ENCODE results near the gene METRN. TPM values are rescaled to one million over a fixed set of nuclear protein-coding genes. Genes with fewer than 3 reads are reported as not detected.

Gene METRN
- polyA plus RNA-seq, 1 of the 3 experiments (the other 2 are of a cell fraction): 59.7 TPM

GRCh38 chr16:692356-693108 is 22.4 kb upstream of the METRN start:
- Histone ChIP-seq H3K9me2 (no peaks in the 10 kb centered on the region), H3K36me3 (replicated peaks in 1 of 2; ENCODE audit: control insufficient read depth in 1 of 2, insufficient read depth in 2 of 2, low read length in 1 of 2) (peaks cover 0 to 2% of the 10 kb centered on the region in 2 experiments), H3K27me3 (ENCODE audit: insufficient read depth) (no peaks in the 10 kb centered on the region), H4K20me1 (ENCODE audit: insufficient read depth) (no peaks in the 10 kb centered on the region), H3K9ac (no peak overlapping the region), H3K4me1 (ENCODE audit: control insufficient read depth in 1 of 2, insufficient read depth in 2 of 2, low read depth in 1 of 2, low read length in 1 of 2) (peaks cover 9 to 13% of the 10 kb centered on the region in 2 experiments; a peak in 2 of 4 replicates), H3K4me2 (no peak overlapping the region), H3K9me3 (no peaks in the 10 kb centered on the region), H3K27ac (ENCODE audit: low read depth in 2 of 2, low read length in 1 of 2) (no peak overlapping the region), H2AFZ (ENCODE audit: low read depth) (no peak overlapping the region), H3F3A (replicated peaks; ENCODE audit: insufficient read depth) (peaks cover 20% of the 10 kb centered on the region), H3K79me2 (ENCODE audit: insufficient read depth) (peaks cover 8% of the 10 kb centered on the region; the same call in 1 of the 2 replicates), H3K4me3 (ENCODE audit: low read depth in 2 of 2, low read length in 1 of 2) (no peak overlapping the region)
- DNase-seq: no peak
- TF ChIP-seq GABPA (IDR thresholded peaks at IDR 0.05; ENCODE audit: low read depth): no peak
- TF ChIP-seq RAD21 (IDR thresholded peaks at IDR 0.05; ENCODE audit: low read length): no peak
- TF ChIP-seq EP300 (IDR thresholded peaks at IDR 0.05; ENCODE audit: borderline replicate concordance in 1 of 2, low read depth in 1 of 2, low read length in 1 of 2): no peak
- TF ChIP-seq CTCF (IDR thresholded peaks at IDR 0.05): no peak
- TF ChIP-seq IRF3 (IDR thresholded peaks at IDR 0.05; ENCODE audit: low read depth, low read length): no peak
- TF ChIP-seq ELF1 (IDR thresholded peaks at IDR 0.05): no peak
- TF ChIP-seq MAX (IDR thresholded peaks at IDR 0.05; ENCODE audit: low read depth): no peak
- POLR2A ChIA-PET: no interaction called here
- WGBS (ENCODE audit: low lambda C conversion rate): 79% methylated on average over 10 of the region's 10 CpGs
- CTCF ChIA-PET: interaction anchor here (0.7 to 0.9 kb wide), 3 partner anchors 11 to 25 kb away, joined by 3 read pairs; no protein-coding TSS in a partner anchor

- CTCF ChIA-PET: no interaction called here
- 90% methylated on average over 11 of the region's 22 CpGs for WGBS (ENCODE audit: low lambda C conversion rate)
- no peak overlapping the region for H3K4me2 ChIP-seq
- no peak for TF ChIP-seq USF2 (IDR thresholded peaks at IDR 0.05; ENCODE audit: borderline replicate concordance, low read depth, low read length)
- TF ChIP-seq GABPA (IDR thresholded peaks at IDR 0.05; ENCODE audit: low read depth): no peak
- no peak for TF ChIP-seq ZBTB33 (IDR thresholded peaks at IDR 0.05; ENCODE audit: borderline replicate concordance, low read depth)
- no peak for TF ChIP-seq JUND (IDR thresholded peaks at IDR 0.05)
- TF ChIP-seq CHD2 (IDR thresholded peaks at IDR 0.05; ENCODE audit: low read length, partially characterized antibody): no peak
- TF ChIP-seq EP300 (IDR thresholded peaks at IDR 0.05; ENCODE audit: borderline replicate concordance in 1 of 2, low read depth in 1 of 2, low read length in 1 of 2): no peak
- no peak for TF ChIP-seq RXRA (IDR thresholded peaks at IDR 0.05; ENCODE audit: borderline replicate concordance, low read depth)
- no peak for TF ChIP-seq SIN3A (IDR thresholded peaks at IDR 0.05; ENCODE audit: borderline replicate concordance, low read depth, low read length)
- TF ChIP-seq CTCF (IDR thresholded peaks at IDR 0.05): no peak
- no peak for TF ChIP-seq POLR2AphosphoS5 (IDR thresholded peaks at IDR 0.05; ENCODE audit: low read depth, low read length)
- no peak for TF ChIP-seq FOXJ3 (CRISPR knock-in tag; IDR thresholded peaks at IDR 0.05)
- TF ChIP-seq GATA2 (CRISPR knock-in tag; IDR thresholded peaks at IDR 0.05): no peak
- no peak for TF ChIP-seq MAX (IDR thresholded peaks at IDR 0.05; ENCODE audit: low read depth)
These were observed 21.6 kb upstream of the METRN start for GRCh38 chr16:693364-693763.

More at GRCh38 chr16:693364-693763, 21.6 kb upstream of the METRN start:
- POLR2A ChIA-PET: no interaction called here
- Histone ChIP-seq H3K27ac (ENCODE audit: low read depth in 2 of 2, low read length in 1 of 2) (no peak overlapping the region), H3K9ac (no peak overlapping the region), H3K9me2 (no peaks in the 10 kb centered on the region), H3K4me1 (ENCODE audit: control insufficient read depth in 1 of 2, insufficient read depth in 2 of 2, low read depth in 1 of 2, low read length in 1 of 2) (peaks cover 9 to 13% of the 10 kb centered on the region in 2 experiments; a peak in 2 of 4 replicates), H2AFZ (ENCODE audit: low read depth) (no peak overlapping the region), H3K4me3 (ENCODE audit: low read depth in 2 of 2, low read length in 1 of 2) (no peak overlapping the region), H3K36me3 (replicated peaks in 1 of 2; ENCODE audit: control insufficient read depth in 1 of 2, insufficient read depth in 2 of 2, low read length in 1 of 2) (peaks cover 0 to 2% of the 10 kb centered on the region in 2 experiments), H3F3A (replicated peaks; ENCODE audit: insufficient read depth) (peaks cover 20% of the 10 kb centered on the region), H4K20me1 (ENCODE audit: insufficient read depth) (no peaks in the 10 kb centered on the region; the same call in 1 of the 2 replicates), H3K27me3 (ENCODE audit: insufficient read depth) (no peaks in the 10 kb centered on the region), H3K79me2 (ENCODE audit: insufficient read depth) (peaks cover 15% of the 10 kb centered on the region; the same call in 1 of the 2 replicates), H3K9me3 (no peaks in the 10 kb centered on the region)
- no peak for DNase-seq
